Transverse colon (tissue), 4 donors: Measurements from ENCODE around the gene KLF7. TPM values are rescaled to one million over a fixed set of nuclear protein-coding genes. Genes with fewer than 3 reads are reported as not detected.

Source experiments
- DNase-seq: peaks from one replicate; pipeline ENCODE4 v3.0.0-alpha.2; 2019
- H3K27ac ChIP-seq, 4 donors: fragments of 200-600 bp; sonication (generic); 2 replicates each; pipeline ENCODE4 v1.5.1; 2016 to 2018; ENCODE audit warnings: inconsistent platforms in 4 of 4
- H3K27me3 ChIP-seq: fragments of 200-600 bp; sonication (generic); 2 replicates; pipeline ENCODE4 v1.5.1; 2017; ENCODE audit warnings: inconsistent platforms
- H3K36me3 ChIP-seq, 4 donors: fragments of 200-600 bp; sonication (generic); 2 replicates each; pipeline ENCODE4 v1.5.1; 2017 to 2019; ENCODE audit warnings: inconsistent platforms in 4 of 4
- H3K4me1 ChIP-seq, 4 donors: fragments of 200-600 bp; sonication (generic); 2 replicates each; pipeline ENCODE4 v1.5.1; 2017 to 2020; ENCODE audit warnings: inconsistent platforms in 4 of 4
- H3K4me3 ChIP-seq, 4 donors: fragments of 200-600 bp; sonication (generic); 1 replicate in 1 of 4; 2 replicates in 3 of 4; pipeline versions ENCODE4 v1.5.1 to v1.6.1; 2017 to 2019; ENCODE audit warnings: inconsistent platforms in 4 of 4
- H3K9me3 ChIP-seq, 2 donors: fragments of 200-600 bp; sonication (generic); 2 replicates each; pipeline ENCODE4 v1.5.1; 2017 to 2019; ENCODE audit warnings: inconsistent platforms in 2 of 2
- CTCF ChIP-seq, 5 experiments: fragments of 200-600 bp in 3 of 5; fragments of 450-650 bp in 2 of 5; sonication (generic) in 3 of 5; IDR thresholded peaks; 1 replicate in 2 of 5; 2 replicates in 3 of 5; pipeline ENCODE4 v1.5.1; 2016 to 2017; ENCODE audit warnings: antibody characterized with exemption in 5 of 5, inconsistent platforms in 3 of 5, mild to moderate bottlenecking in 2 of 5, moderate library complexity in 1 of 5
- EP300 ChIP-seq: sonication (generic); formaldehyde crosslinking; IDR thresholded peaks from one replicate; pipeline ENCODE4 v1.6.1; 2017; ENCODE audit warnings: antibody characterized with exemption, low read depth
- POLR2A ChIP-seq: fragments of 450-650 bp; IDR thresholded peaks from one replicate; pipeline ENCODE4 v1.6.1; 2016; ENCODE audit warnings: antibody characterized with exemption, mild to moderate bottlenecking, moderate library complexity
- POLR2AphosphoS5 ChIP-seq, 3 donors: sonication (generic); formaldehyde crosslinking; IDR thresholded peaks; one replicate each; pipeline ENCODE4 v1.6.1; 2016; ENCODE audit warnings: antibody characterized with exemption in 3 of 3
- WGBS, 2 donors: methylation state at CpG; one replicate each; pipeline ENCODE4 v1.1.5; 2018; ENCODE audit warnings: low coverage in 1 of 2; 5-methylcytosine and 5-hydroxymethylcytosine counted together
- in situ Hi-C, 4 donors: fragments of 200-750 bp; cut with MboI; loops; one replicate each; pipeline versions ENCODE4 v1.15.0 to v1.15.1; 2017; ENCODE audit warnings: low sequenced_read_pairs in 3 of 4, low pct_ligation_motif_present in 1 of 4, low pct_unique_long_range_greater_than_20kb in 1 of 4
- intact Hi-C: fragments of 100-400 bp; cut with DNase I; formaldehyde crosslinking; loops from one replicate; pipeline ENCODE4 v1.15.1; 2023; ENCODE audit warnings: low total_unique reads
- total RNA-seq, 4 donors: library from RNA; depleted of rRNA; stranded (reverse); fragments of >200 nt; gene quantifications; one replicate each; pipeline ENCODE4 v1.1.0, GENCODE V29; 2016

KLF7 gene
- total RNA-seq, 4 donors from 2014 or later = 6.2 to 43.4 (median 6.8) TPM

GRCh38 chr2:207151048-207151447, 14.7 kb downstream of the KLF7 start:
- DNase-seq = no peak
- Histone ChIP-seq H3K36me3 (no peaks in the 10 kb centered on the region), H3K9me3 (no peaks in the 10 kb centered on the region), H3K4me1 (peaks cover 32 to 65% (median 44%) of the 10 kb centered on the region in 4 donors), H3K27me3 (no peaks in the 10 kb centered on the region), H3K4me3 (no peak overlapping the region), H3K27ac (peak overlapping the region; percentile 44 to 72 (median 50))
- TF ChIP-seq EP300 = no peak
- TF ChIP-seq POLR2A = no peak
- TF ChIP-seq CTCF (IDR thresholded peaks at IDR 0.05) = no peak
- TF ChIP-seq POLR2AphosphoS5 (IDR thresholded peaks at IDR 0.05) = no peak
- WGBS, 2 donors = 41 to 72% methylated on average over 3 to 6 of the region's 6 CpGs
- in situ Hi-C loops (loop anchor here in 1 of 4 donors (25.0 kb wide), 1 partner anchor 111 kb away; no protein-coding TSS in a partner anchor), intact Hi-C loops (no loop called here)

GRCh38 chr2:207150284-207150683, 15.5 kb downstream of the KLF7 start:
- in situ Hi-C loops = loop anchor here in 1 of 4 donors (25.0 kb wide), 1 partner anchor 112 kb away; no protein-coding TSS in a partner anchor
- Histone ChIP-seq H3K4me3 (no peak overlapping the region), H3K27me3 (no peaks in the 10 kb centered on the region), H3K27ac (peak overlapping the region; percentile 14 to 53 (median 45)), H3K4me1 (peaks cover 32 to 61% (median 43%) of the 10 kb centered on the region in 4 donors), H3K9me3 (no peaks in the 10 kb centered on the region), H3K36me3 (no peaks in the 10 kb centered on the region)
- intact Hi-C loops = no loop called here
- DNase-seq = no peak
- TF ChIP-seq CTCF (IDR thresholded peaks at IDR 0.05) = no peak
- TF ChIP-seq POLR2AphosphoS5 (IDR thresholded peaks at IDR 0.05) = no peak
- TF ChIP-seq POLR2A = no peak
- TF ChIP-seq EP300 = no peak
- 52 to 59% methylated on average over 5 of the region's 5 CpGs for WGBS, 2 donors

- WGBS, 2 donors = 74 to 87% methylated on average over 3 to 7 of the region's 7 CpGs
- intact Hi-C loops = no loop called here
- in situ Hi-C loops = loop anchor here in 1 of 4 donors (25.0 kb wide), 1 partner anchor 113 kb away; no protein-coding TSS in a partner anchor
Observed at GRCh38 chr2:207149249-207150213, 16.2 kb downstream of the KLF7 start.

More at GRCh38 chr2:207149249-207150213, 16.2 kb downstream of the KLF7 start:
- no peaks in the 10 kb centered on the region for H3K9me3 ChIP-seq
- no peaks in the 10 kb centered on the region for H3K27me3 ChIP-seq
- H3K27ac ChIP-seq = peak overlapping the region; percentile 14 to 53 (median 45)
- DNase-seq = no peak
- peaks cover 32 to 65% (median 44%) of the 10 kb centered on the region in 4 donors for H3K4me1 ChIP-seq
- H3K36me3 ChIP-seq = no peaks in the 10 kb centered on the region
- no peak for TF ChIP-seq POLR2AphosphoS5 (IDR thresholded peaks at IDR 0.05)
- no peak for TF ChIP-seq EP300
- TF ChIP-seq POLR2A = no peak
- no peak for TF ChIP-seq CTCF (IDR thresholded peaks at IDR 0.05)
- H3K4me3 ChIP-seq = no peak overlapping the region
